NT2/D1 (cell line): ENCODE data around the gene KIF16B.

ENCODE experiments used
- SUZ12 ChIP-seq: IDR thresholded peaks from 2 replicates; pipeline ENCODE4 v1.6.1; 2011; ENCODE audit not compliant: insufficient read length, insufficient read depth; ENCODE audit errors: extremely low read depth
- YY1 ChIP-seq: IDR thresholded peaks from 2 replicates; pipeline ENCODE4 v1.6.1; 2011; ENCODE audit not compliant: insufficient read length, insufficient read depth
- ZNF274 ChIP-seq: IDR thresholded peaks from 2 replicates; pipeline ENCODE4 v1.6.1; 2011; ENCODE audit warnings: mild to moderate bottlenecking, low read depth, low read length

DNA sequence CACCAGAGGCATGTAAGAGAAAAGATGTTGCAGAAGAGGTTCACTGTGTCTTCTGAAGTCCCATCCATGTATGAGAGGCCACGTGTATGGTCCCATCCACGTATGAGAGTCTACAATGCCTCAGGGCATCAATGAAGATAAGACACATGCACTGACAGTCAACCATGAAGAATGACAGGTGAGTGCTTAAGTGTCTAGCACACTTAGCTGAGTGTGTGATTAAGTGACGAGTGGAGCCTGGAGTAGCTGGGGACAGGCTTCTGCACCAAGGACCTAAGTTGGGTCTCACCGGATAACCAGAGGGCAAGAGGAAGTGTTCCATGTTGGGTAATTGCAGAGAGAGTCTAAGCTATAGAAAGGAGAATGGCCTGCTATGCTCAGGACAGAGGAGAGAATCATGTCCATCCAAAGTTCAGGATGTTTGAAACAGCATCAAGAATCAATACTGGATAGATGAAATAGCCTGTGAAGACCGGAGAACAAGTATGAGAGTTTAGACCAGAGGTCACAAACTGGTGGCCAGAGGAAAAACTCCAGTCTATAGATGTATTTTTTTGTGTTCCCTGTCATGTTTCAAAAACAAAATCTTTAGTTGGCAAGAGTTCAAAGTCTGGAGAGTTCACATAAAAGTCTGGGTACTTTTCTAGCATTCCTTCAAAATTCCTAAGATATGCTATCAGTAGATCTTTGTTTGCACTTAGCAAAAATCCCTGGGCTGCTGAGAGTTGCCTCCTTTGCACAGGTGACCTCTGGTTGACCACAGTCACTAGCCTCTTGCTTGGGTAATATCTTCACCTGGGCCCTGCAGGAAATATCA lies 165.8 kb downstream of the KIF16B start:
- TF ChIP-seq ZNF274: no peak
- no peak for TF ChIP-seq SUZ12
- TF ChIP-seq YY1: no peak
